ENCODE data around the gene ERCC5. TPM values are rescaled to one million over a fixed set of nuclear protein-coding genes. Genes with fewer than 3 reads are reported as not detected.

ERCC5 gene
- total and polyA plus RNA-seq, 7 donors: 13.5 to 37.4 (median 24.3) TPM

GRCh38 chr13:102913914-102914313 lies 68.1 kb downstream of the ERCC5 start:
- WGBS, 3 donors: 38 to 48% (median 46%) methylated on average over 7 of the region's 7 CpGs

GRCh38 chr13:102914339-102914930 lies 68.6 kb downstream of the ERCC5 start:
- intact Hi-C loops (cut with DNase I): loop anchor here in 1 of 2 donors (10.0 kb wide), 1 partner anchor 230 kb away; no protein-coding TSS in a partner anchor

More at GRCh38 chr13:102913914-102914313, 68.1 kb downstream of the ERCC5 start:
- Histone ChIP-seq H3K27ac (no peak overlapping the region), H3K27me3 (ENCODE audit: insufficient read depth in 3 of 3, low read length in 2 of 3) (no peaks in the 10 kb centered on the region), H3K4me1 (peaks cover 4% of the 10 kb centered on the region), H3K9me3 (no peaks in the 10 kb centered on the region), H3K36me3 (ENCODE audit: insufficient read depth in 1 of 2, low read depth in 1 of 2) (no peaks in the 10 kb centered on the region), H3K4me3 (no peak overlapping the region)
- DNase-seq (no peak), ATAC-seq (peak in 1 of 4 donors; percentile 65)
- intact Hi-C loops (cut with DNase I): loop anchor here in 1 of 2 donors (10.0 kb wide), 1 partner anchor 231 kb away; no protein-coding TSS in a partner anchor
- TF ChIP-seq CTCF (IDR thresholded peaks at IDR 0.05): no peak

GRCh38 chr13:102915393-102915930 lies 69.6 kb downstream of the ERCC5 start:
- 22 to 43% (median 41%) methylated on average over 3 of the region's 3 CpGs for WGBS, 3 donors
- Histone ChIP-seq H3K27ac (no peak overlapping the region), H3K4me3 (no peak overlapping the region), H3K27me3 (ENCODE audit: insufficient read depth in 3 of 3, low read length in 2 of 3) (no peaks in the 10 kb centered on the region), H3K36me3 (ENCODE audit: insufficient read depth in 1 of 2, low read depth in 1 of 2) (no peaks in the 10 kb centered on the region), H3K9me3 (no peaks in the 10 kb centered on the region), H3K4me1 (peaks cover 4% of the 10 kb centered on the region)
- no peak for TF ChIP-seq CTCF (IDR thresholded peaks at IDR 0.05)
- intact Hi-C loops (cut with DNase I): loop anchor here (5.0 to 10.0 kb wide), 2 partner anchors 222 to 229 kb away; no protein-coding TSS in a partner anchor
- no peak for ATAC-seq
- DNase-seq: no peak

More at GRCh38 chr13:102914339-102914930, 68.6 kb downstream of the ERCC5 start:
- no peak overlapping the region for H3K27ac ChIP-seq
- peaks cover 4% of the 10 kb centered on the region for H3K4me1 ChIP-seq
- TF ChIP-seq CTCF (IDR thresholded peaks at IDR 0.05): no peak
- ATAC-seq (peak in 1 of 4 donors; percentile 12), DNase-seq (no peak)
- H3K36me3 ChIP-seq (ENCODE audit: insufficient read depth in 1 of 2, low read depth in 1 of 2): no peaks in the 10 kb centered on the region
- no peak overlapping the region for H3K4me3 ChIP-seq
- H3K9me3 ChIP-seq: no peaks in the 10 kb centered on the region
- H3K27me3 ChIP-seq (ENCODE audit: insufficient read depth in 3 of 3, low read length in 2 of 3): no peaks in the 10 kb centered on the region
- WGBS, 3 donors: 72 to 78% (median 76%) methylated on average over 12 of the region's 12 CpGs

- Histone ChIP-seq H3K36me3 (ENCODE audit: insufficient read depth in 1 of 2, low read depth in 1 of 2) (no peaks in the 10 kb centered on the region), H3K4me1 (peaks cover 4% of the 10 kb centered on the region), H3K27me3 (ENCODE audit: insufficient read depth in 3 of 3, low read length in 2 of 3) (peaks cover 0 to 3% (median 0%) of the 10 kb centered on the region in 3 donors), H3K27ac (no peak overlapping the region), H3K4me3 (no peak overlapping the region), H3K9me3 (no peaks in the 10 kb centered on the region)
- WGBS, 3 donors: 81 to 91% (median 85%) methylated on average over 3 of the region's 3 CpGs
- intact Hi-C loops (cut with DNase I): loop anchor here (5.0 to 10.0 kb wide), 2 partner anchors 220 to 228 kb away; no protein-coding TSS in a partner anchor
- ATAC-seq (no peak), DNase-seq (no peak)
- TF ChIP-seq CTCF (IDR thresholded peaks at IDR 0.05): no peak
Observed at GRCh38 chr13:102917019-102917418, 71.2 kb downstream of the ERCC5 start.

All from psoas muscle (tissue), 8 donors.